NCI-H2081 treated with DMSO at 0.1 percent for 48 hours (cell line): ENCODE measurements around the gene CEP162.
"Not testable (repeated sequence)": the region's sequence is repeated elsewhere in the genome, so short reads cannot be mapped to it uniquely, and the experiment has no call there.

ENCODE experiments used
- DNase-seq: peaks from one replicate; lab custom pipeline; 2025; lab: John Stamatoyannopoulos, UW

CEP162 gene

DNA sequence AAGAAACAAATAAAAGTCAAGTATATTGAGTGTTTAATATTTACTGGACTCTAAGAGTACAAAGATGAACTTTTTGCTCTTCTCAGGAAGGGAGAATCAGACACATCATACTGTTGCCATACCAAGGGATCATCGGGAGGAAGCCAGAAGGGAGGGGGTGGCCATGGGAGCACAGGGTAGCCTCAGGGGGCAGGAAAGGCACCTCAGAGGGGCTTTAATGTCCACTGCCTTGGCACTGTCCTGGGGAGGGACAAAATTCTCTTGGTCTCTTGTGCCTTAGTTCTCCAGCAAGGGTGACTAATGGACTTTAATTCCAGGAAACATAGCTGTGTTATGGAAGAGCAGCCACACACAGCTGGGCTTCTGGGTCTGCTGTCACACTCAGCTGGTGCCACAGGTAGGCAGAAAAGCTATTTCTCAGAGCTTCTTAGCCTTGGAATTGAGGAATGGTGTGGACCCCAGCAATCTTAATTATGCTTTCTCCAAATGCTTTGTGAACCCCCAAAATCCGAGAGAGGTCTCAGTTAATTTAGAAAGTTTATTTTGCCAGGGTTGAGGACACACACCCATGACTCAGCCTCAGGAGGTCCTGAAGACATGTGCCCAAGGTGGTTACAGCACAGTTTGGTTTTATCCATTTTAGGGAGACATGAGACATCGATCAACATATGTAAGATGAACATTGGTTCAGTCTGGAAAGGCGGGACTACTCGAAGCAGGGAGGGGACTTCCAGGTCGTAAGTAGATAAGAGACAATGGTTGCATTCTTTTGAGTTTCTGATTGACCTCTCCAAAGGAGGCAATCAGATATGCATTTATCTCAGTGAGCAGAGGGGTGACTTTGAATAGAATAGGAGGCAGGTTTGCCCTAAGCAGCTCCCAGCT lies 140.7 kb downstream of the CEP162 start:
- DNase-seq: no peak

DNA sequence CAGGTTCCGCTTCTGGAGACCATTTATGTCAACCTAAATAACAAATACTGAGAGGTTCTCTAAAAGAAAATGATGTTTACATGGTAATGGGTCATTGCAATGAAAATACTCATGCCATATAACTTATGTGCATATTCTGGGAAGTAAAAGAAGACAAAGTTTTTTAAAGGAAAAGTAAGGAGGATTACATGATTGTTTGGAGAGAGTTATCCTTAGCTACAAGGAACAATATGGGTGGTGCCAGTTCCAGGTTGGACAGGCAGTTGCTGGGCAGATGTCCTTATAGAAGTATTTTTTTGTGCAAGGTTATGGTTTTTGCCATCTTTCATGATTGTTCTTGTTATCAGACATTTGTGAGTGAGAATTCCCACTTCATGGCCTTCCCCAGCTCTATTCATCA lies 141.4 kb downstream of the CEP162 start:
- no peak for DNase-seq

DNA sequence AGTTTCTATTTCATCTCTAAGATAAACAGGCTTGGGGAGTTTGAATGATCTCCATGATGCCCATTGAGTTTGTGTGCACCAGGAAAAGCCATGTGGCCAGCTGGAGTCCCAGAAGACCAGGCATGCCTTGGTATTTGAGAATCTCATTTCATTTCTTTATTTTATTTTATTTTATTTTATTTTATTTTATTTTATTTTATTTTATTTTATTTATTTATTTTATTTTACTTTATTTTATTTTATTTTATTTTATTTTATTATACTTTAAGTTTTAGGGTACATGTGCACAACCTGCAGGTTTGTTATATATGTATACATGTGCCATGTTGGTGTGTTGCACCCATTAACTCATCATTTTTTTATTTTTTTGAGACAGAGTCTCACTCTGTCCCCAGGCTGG lies 142.7 kb downstream of the CEP162 start:
- not testable (repeated sequence) for DNase-seq

DNA sequence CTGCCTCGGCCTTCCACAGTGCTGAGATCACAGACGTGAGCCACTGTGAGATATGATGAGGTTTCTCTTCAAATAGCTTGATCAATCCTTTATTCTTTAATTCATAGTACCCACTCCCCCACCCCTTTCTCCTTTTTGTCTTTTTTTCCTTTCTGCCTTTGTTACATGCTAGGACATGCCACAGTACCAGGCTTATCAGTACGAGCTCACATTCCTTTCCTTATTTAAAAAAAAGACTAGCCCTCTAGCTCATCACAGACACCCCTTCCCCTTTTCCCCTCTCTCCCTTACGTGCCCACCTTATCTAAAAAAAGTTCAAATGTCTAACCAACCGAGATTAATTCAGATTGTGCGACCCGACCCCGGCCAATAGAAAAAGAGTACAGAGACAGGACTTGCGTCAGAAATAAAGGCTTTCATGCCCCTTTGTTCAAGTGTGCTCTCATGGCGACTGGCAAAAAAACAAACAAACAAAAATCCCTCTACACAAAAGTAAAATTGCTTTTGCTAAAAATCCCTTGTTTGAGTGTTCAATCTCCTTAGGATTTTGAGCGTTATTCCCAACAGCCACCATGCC lies 144.7 kb downstream of the CEP162 start:
- no peak for DNase-seq

DNA sequence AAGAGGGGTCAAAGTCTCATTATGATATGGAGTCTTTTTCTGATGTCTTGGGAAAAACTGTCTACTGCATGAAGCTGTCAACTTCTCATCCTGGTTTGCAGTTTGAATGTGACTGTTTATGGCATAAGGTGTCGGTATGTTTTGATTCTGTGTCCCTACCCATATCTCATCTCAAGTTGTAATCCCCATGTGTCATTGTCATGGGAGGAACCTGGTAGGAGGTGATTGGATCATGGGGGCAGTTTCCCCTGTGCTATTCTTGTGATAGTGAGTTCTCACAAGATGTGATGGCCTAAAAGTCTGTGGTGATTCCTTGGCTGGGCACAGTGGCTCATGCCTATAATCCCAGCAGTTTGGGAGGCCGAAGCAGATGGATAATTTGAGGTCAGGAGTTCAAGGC lies 146.2 kb downstream of the CEP162 start:
- DNase-seq: no peak

DNA sequence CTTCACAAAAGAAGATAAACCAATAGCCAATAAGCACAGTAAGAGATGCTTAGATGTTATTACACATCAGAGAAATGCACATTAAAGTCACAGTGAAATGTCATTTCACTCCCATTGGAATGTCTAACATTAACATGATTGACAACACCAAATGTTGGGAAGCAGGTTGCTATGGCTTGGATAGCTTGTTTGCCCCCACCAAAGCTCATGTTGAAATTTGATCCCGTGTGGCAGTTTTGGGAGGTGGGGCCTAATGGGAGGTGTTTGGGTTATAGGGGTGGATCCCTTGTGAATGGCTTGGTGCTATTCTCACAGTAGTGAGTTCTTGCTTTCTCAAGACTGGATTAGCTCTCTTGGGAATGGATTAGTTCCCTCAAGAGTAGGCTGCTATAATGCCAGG lies 149.1 kb downstream of the CEP162 start:
- DNase-seq: no peak

DNA sequence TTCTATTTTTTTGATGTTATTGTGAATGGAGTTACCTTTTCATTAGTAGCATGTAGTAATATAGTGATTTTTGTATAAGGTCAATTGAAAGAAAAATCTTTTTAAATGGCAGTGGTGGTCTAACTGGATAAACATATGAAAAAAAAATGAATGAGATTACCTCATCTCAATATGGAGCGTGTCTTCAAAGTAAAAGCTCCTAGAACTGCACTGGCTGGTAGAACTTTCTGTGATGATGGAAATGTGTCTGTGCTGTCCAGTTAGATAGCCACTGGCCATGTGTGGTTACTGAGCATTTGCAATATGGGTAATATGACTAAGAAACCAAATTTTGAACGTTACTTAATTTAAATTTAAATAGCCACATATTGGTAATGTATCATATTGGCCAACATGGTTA lies 149.8 kb downstream of the CEP162 start:
- no peak for DNase-seq

DNA sequence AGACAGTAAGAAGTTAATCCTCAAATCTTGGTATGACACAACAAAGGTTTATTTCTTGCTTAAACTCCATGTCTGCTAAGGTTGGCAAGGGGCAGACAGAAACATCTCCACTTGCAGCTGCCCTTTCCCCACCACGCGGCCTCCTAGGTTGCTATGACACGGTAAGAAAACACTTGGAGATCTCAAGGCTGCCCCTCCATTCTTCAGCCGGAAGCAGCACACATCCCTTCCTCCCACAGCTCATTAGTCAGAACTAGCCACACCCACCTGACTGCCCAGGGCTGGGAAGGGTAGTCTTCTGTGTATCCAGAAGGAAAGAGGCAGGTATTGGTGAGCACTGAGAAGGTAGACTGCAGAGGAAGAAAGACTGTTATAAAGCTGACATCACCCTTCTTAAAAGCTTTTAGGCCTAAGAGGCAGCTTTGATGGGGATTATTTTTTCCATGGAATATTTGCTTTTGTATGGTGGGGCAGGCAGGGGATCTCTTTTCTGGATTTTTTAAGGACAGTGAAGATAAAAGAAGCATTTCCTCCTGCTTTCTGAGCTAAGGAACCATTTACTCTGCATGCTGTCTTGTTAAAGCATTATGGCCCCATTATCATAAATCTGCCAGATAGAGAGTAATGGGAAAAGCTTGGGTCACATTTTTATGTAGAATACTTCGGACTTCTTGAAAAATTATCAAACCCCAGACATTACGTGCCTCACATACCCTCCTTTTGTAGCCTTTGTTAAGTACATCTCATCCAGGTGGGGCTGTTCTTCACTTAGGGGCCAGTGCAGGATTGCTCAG lies 152.3 kb downstream of the CEP162 start:
- no peak for DNase-seq
